ENCODE results near the gene CHIT1.
A peak's percentile ranks its signal among the peaks of the same experiment; 100 is the strongest.

CHIT1 gene

GRCh38 chr1:203175237-203175826 lies 54.1 kb downstream of the CHIT1 start, which contains the start of gene MYBPH:
Gene MYBPH, minus strand, starts transcription at chr1:203175826. Its CDS starts 71 bp downstream, at chr1:203175755.
- DNase-seq (ENCODE audit: low read depth), result no peak

GRCh38 chr1:203174324-203174985 lies 55.0 kb downstream of the CHIT1 start:
- no peak for DNase-seq (ENCODE audit: low read depth)

- DNase-seq (ENCODE audit: low read depth), result no peak
These were observed 55.9 kb downstream of the CHIT1 start for GRCh38 chr1:203173566-203173965.

- DNase-seq (ENCODE audit: low read depth), result no peak
These were observed 56.4 kb downstream of the CHIT1 start for GRCh38 chr1:203173011-203173555.

GRCh38 chr1:203172184-203173010 lies 57.1 kb downstream of the CHIT1 start:
- peak; percentile 70 for DNase-seq (ENCODE audit: low read depth)

GRCh38 chr1:203171341-203172183 lies 57.9 kb downstream of the CHIT1 start:
- no peak for DNase-seq (ENCODE audit: low read depth)

GRCh38 chr1:203170625-203171330 lies 58.7 kb downstream of the CHIT1 start:
- peak; percentile 17 for DNase-seq (ENCODE audit: low read depth)

GRCh38 chr1:203169770-203170520 lies 59.5 kb downstream of the CHIT1 start:
- no peak for DNase-seq (ENCODE audit: low read depth)

- no peak for DNase-seq (ENCODE audit: low read depth)
These were observed 60.5 kb downstream of the CHIT1 start for GRCh38 chr1:203168991-203169390.

- no peak for DNase-seq (ENCODE audit: low read depth)
These were observed 61.2 kb downstream of the CHIT1 start for GRCh38 chr1:203168256-203168786.

GRCh38 chr1:203167913-203168200 lies 61.6 kb downstream of the CHIT1 start:
- no peak for DNase-seq (ENCODE audit: low read depth)

GRCh38 chr1:203167026-203167912 lies 62.2 kb downstream of the CHIT1 start:
- DNase-seq (ENCODE audit: low read depth), result no peak

GRCh38 chr1:203166192-203166940 lies 63.1 kb downstream of the CHIT1 start:
- no peak for DNase-seq (ENCODE audit: low read depth)

All from EH (cell line).